DMS 273 treated with DMSO at 0.1 percent for 48 hours (cell line): ENCODE measurements around the gene TMEM63C.
"Not testable (repeated sequence)": the region's sequence is repeated elsewhere in the genome, so short reads cannot be mapped to it uniquely, and the experiment has no call there.

Source experiments
- DNase-seq: peaks from one replicate; lab custom pipeline; 2025; lab: John Stamatoyannopoulos, UW

Gene TMEM63C

DNA sequence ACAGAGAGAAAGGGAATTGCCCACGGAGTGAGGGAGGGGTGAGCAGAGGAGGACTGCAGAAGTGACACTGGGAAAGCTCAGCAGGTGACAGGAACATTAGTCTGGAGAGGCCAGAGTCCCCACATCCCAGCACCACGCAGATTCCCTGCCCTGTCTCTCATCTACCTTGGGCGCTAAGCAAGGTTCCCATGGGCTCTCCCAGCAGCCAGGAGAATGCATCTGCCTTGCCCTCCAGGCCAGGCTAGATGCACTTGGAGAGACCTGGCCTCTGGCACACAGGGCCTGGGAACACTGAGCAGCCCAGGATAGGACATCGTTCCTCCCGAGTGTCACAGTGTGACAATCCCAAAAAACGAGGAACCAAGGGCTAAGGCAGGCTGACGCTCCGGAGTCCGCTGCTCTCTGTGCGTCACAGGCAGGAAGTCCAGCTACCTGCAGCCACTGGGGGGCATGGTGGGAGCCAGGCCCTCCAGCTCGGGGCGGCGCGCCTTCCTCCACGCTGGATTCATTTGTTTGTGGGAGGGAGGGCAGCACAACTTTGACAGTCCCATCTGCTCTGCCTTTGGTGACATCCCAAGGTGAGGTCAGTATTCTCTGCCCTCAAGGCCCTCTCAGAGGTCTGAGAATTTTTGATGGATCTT, 94.8 kb downstream of the TMEM63C start:
- no peak for DNase-seq

DNA sequence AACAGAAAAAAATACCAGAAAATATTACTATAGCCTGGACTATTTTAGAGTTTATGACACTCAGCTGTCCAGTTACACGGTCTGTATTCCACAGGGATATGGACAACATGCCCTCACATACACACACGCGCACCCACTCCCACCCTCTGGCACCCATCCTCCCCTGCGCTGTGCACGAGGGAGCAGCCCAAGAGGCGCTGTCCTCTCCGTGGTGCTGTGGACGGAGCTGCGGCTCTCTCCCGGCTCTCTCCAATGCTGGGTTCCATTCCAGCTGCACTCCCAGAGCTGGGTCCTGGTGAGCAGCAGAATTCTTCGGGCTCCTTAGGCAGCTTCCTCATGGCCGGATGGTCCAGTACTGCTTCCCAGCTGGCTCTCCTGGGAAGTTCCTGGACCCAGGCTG, 95.4 kb downstream of the TMEM63C start:
- DNase-seq, result no peak

DNA sequence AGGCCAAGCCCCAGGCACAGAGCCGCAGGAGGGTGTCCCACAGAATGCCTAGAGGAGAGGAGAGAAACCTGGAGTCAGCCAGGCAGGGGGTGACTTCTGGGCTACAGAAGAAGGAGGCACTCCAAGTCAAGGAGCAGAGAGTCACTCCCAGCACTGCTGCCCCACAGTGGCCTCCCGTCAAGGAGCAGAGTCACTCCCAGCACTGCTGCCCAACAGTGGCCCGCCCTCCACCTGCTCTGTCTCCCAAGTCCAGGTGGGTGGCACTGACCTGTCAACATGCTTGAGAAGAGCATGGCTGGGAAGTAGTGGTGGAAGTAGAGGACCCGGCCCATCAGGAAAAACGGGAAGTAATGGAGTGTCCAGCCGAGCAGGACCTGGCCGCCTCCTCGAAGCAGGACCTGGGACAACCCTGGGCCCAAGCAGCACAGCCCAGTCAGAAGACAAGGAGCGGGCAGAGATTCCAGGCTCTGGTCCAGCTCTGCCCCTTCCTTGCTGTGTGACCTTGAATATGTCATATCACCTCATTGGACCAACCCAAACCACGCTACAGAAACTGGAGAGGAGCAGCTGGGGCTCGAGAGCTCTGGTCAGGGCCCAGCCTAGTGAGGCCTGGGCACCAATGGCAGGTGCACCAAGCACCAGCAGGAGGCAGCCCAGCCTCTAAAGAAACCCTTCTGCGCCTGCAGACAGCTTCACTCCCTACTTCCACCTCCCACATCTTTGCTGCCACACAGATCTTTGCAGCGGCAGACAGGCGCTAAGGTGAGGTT, 97.0 kb downstream of the TMEM63C start:
- no peak for DNase-seq

GRCh38 chr14:77279719-77280118, 98.1 kb downstream of the TMEM63C start:
- DNase-seq, result no peak

DNA sequence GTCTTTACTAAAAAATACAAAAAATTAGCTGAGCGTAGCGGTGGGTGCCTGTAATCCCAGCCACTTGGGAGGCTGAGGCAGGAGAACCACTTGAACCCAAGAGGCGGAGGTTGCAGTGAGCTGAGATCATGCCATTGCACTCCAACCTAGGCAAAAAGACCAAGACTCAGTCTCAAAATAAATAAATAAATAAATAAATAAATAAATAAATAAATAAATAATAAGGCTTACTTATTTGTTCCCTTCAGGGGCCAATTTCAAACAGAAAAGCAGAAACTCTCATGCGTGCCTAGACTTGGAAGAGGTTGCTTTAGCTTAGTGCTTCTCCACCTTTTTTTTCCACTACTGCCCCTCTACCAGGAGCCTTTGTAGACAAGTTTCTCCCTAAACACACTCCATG, 99.3 kb downstream of the TMEM63C start:
- not testable (repeated sequence) for DNase-seq

- no peak for DNase-seq
Measured at GRCh38 chr14:77281852-77282410, 100.3 kb downstream of the TMEM63C start.

- peak; percentile 84 for DNase-seq
Measured at GRCh38 chr14:77284066-77284465, 102.5 kb downstream of the TMEM63C start.

GRCh38 chr14:77284466-77284865, 102.9 kb downstream of the TMEM63C start:
- peak; percentile 95 for DNase-seq

DNA sequence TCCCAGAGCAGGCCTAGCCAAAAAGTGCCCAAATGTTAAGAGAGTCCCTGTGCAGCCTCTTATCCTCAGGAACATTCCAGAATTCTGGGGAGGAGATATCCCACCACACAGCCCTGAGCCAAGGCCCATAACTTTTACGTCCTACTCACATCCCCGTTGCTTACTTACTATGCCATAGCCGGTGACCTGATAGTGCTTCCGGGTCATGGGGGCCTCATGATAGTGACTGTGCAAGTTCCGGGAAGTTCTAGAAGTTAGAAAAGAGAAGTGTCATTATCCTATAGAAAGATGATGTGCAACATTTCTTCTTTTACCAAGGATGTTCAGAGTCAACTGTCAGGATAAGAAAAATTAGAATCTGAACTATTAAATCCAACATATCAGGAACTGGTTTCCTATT, 105.0 kb downstream of the TMEM63C start:
- no peak for DNase-seq

DNA sequence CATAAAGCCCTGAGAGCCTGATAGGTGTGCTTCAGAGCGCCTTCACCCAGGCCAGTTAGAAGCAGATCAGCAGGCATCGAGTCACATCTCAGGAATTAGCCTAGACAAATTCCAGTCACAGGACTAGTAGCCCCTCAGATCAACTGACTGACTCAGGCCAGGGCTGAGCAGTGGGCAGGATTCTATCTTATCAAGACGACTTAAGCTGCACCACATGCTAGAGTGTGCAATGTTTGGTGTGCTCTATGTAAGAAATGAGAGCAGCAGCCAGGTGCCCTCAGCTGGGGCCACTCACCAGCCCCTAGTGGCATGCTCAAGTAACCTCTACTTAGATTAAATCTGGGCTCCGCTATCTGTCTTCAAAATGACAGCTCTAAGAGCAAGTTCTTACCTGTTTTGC, 109.1 kb downstream of the TMEM63C start:
- DNase-seq, result no peak

DNA sequence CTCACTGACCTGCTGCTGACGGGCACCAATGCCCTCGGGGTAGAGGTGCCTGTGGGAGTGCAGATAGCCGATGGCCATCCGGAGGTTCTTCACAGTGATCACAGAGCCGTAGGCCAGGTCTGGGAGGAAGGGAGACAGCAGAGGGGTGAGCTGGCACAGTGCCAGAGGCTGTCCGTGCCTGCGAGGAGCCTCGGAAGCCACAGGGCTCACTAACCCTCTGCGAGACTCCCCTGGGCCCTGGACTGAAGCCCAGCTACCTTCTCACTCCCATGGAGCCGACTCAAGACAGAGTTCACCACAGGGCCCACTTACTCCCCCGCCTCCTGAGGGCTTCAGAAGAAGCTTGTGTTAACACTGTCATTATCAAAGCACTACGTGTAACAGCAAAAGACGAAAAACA, 114.6 kb downstream of the TMEM63C start:
- no peak for DNase-seq

DNA sequence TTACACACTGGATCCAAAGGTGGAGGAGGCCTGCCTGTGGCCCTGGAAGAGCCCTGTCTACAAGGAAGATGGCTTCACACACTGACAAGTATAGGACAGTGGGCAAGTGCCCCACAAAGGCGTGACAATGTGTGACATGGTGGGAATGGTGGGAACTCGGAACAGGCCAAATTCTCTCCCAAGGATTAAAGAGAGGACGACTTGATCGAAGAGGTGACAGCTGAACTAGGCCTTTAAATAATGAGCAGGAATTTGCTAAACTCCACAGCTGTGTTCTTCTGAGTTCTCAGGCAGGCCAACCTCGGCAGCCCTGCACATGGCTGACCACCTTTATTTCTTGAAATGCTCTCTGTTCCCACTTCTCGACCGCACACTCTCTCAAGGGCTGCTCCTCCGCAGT, 115.3 kb downstream of the TMEM63C start:
- no peak for DNase-seq

DNA sequence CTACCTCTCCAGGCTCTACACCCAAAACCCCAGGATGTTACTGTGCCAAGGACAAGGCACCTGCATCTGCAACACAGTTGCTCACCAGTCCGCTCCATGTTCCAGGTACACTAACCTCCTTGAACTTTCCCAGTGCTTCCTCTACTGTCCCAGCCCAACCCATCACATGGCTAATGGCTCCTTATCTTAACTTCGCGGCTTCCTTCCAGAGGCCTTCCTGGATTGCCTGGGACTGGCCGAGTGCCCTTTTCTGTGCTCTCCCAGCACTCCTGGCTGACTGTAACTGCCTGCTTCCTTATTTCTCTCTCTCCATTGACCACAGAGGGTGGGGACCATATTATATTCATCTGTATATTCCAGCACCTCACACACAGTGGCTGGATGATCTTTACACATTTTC, 118.2 kb downstream of the TMEM63C start:
- no peak for DNase-seq

GRCh38 chr14:77301103-77301502, 119.5 kb downstream of the TMEM63C start:
- DNase-seq, result peak; percentile 56

DNA sequence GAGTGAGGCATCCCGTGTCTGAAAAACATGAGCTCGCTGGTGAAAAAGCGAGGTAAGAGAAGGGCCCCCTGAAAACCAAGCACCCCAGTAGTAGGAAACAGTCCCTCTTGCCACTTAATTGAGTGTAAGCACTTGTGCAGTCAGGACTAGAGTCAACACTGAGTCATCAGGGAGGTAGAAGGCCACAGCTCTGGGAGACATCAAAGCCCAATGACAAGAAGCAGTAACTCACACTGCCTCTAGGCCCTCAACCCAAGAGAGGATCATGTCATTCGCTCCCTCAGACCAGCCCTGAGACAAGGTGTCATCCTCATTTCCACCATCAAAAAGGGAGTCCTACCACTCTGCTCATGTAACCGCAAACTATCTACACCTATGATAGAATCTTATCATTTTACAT, 121.3 kb downstream of the TMEM63C start:
- no peak for DNase-seq

- no peak for DNase-seq
Measured at GRCh38 chr14:77303417-77304156, 122.0 kb downstream of the TMEM63C start.

DNA sequence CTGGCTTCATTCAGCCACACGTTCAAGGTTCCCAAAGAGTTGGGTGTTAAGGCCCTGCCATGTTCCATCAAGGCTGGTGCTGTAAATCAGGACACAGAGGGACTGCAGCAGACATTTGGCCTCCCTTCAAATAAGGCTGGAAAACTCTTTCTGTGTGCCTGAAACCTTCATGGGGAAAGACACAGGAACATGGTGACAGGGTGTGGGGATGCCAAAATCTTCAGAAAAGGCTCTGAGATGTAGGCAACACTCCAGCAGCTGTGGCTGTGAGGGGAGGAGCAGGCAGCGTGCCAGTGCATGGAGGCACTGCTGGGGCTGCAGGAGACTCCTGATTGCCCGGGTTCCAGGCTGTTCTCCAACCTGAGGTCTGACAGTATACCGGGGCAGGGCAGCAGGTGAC, 124.1 kb downstream of the TMEM63C start:
- no peak for DNase-seq

- no peak for DNase-seq
Measured at GRCh38 chr14:77306416-77306815, 124.8 kb downstream of the TMEM63C start.

DNA sequence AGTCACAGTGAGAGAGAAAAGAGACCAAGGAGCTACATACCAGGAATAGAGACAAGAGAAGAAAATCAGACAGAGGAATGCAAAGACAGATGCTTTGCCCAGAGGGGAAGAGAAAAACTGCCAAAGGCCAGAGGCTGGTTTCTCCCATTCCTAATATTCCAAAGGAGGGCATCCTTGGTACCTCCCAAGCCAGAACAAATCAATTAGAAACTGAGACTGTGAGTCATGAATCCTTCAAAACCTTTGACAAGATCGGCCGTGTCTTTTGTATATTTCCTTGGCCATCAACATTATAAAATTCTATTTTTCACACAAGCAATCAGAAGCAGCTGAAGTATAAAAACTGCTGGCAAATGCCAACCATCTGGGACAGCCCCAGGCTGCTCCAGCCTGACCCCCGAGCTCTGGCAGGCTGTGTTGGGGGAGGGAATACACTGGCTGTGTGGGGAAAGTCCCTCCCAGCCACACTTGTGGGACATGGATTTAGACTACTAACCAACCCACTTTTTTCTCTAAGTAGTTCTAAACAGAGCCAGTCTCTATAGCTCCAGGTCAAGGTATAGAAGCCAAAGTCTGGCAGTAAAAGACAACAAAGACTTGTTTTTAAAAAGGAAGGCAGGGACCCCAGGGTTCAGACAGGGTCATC, 125.4 kb downstream of the TMEM63C start:
- DNase-seq, result no peak
